Gastroesophageal sphincter (tissue), 3 donors: ENCODE measurements around the gene HCFC1.

ENCODE experiments used
- CTCF ChIP-seq, 4 experiments: fragments of 200-600 bp in 2 of 4; fragments of 450-650 bp in 2 of 4; sonication (generic) in 1 of 4; IDR thresholded peaks; one replicate each; pipeline ENCODE4 v1.5.1; 2017 to 2019; ENCODE audit warnings: antibody characterized with exemption in 4 of 4, mild to moderate bottlenecking in 2 of 4, moderate library complexity in 2 of 4
- EP300 ChIP-seq: sonication (generic); formaldehyde crosslinking; IDR thresholded peaks from one replicate; pipeline ENCODE4 v1.6.1; 2017; ENCODE audit warnings: antibody characterized with exemption, mild to moderate bottlenecking
- POLR2A ChIP-seq, 2 donors: fragments of 450-650 bp; IDR thresholded peaks; one replicate each; pipeline ENCODE4 v1.6.1; 2017; ENCODE audit warnings: antibody characterized with exemption in 2 of 2, mild to moderate bottlenecking in 2 of 2, moderate library complexity in 1 of 2

DNA sequence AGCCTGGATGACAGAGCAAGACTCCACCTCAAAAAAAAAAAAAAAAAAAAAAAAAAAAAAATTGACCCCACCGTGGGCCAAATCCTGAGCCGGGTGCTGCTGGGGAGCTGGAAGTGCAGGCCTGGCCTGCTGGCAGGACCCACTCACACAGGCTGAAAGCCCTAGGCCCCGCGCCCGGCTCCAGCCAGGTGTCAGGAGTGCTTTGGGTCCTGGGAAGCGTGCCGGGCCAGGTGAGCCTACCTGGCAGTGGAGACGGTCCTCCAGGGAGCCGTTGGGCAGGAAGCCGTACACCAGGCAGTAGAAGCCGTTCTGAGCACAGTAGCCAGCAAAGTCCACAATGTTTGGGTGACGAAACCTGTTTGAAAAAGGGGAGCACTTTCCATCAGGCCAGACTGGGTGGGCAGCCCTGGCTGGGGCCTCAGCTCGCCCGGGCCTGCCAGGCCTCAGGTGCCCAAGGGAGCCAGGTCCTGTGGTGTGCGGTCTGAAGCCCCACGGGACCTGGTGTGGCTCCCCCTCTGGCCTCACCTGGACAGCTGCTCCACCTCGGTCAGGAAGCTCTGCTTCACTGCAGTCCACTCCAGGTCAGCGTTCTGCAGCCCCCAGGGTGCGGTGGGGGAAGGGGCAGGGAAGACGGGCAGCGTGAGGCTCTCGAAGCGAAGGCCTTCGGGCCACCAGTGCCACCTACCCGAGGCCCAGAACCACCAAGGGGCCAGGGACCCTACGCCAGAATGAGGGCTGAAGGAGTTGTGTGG is 46.3 kb upstream of the HCFC1 start:
- TF ChIP-seq POLR2A (IDR thresholded peaks at IDR 0.05) = no peak
- TF ChIP-seq CTCF (IDR thresholded peaks at IDR 0.05) = no peak
- TF ChIP-seq EP300 = no peak
